Colonic mucosa (tissue), 4 donors: ENCODE measurements around the gene FILIP1L. TPM values are rescaled to one million over a fixed set of nuclear protein-coding genes. Genes with fewer than 3 reads are reported as not detected.

Source experiments
- DNase-seq: peaks from one replicate; pipeline ENCODE4 v3.0.0-alpha.2; 2020
- H3K27ac ChIP-seq: fragments of 200-600 bp; one replicate; pipeline ENCODE4 v1.8.0; 2021
- H3K27me3 ChIP-seq: fragments of 200-600 bp; one replicate; pipeline ENCODE4 v1.8.0; 2021
- H3K36me3 ChIP-seq: fragments of 200-600 bp; one replicate; pipeline ENCODE4 v1.8.0; 2021
- H3K4me1 ChIP-seq: fragments of 200-600 bp; one replicate; pipeline ENCODE4 v1.8.0; 2021; ENCODE audit warnings: mild to moderate bottlenecking
- H3K4me3 ChIP-seq: fragments of 200-600 bp; one replicate; pipeline ENCODE4 v1.8.0; 2021
- H3K9ac ChIP-seq, 2 donors: one replicate each; pipeline ENCODE4 v1.7.0; 2013; ENCODE audit warnings: control low read depth in 2 of 2, low read depth in 2 of 2, low read length in 2 of 2
- H3K9me3 ChIP-seq: fragments of 200-600 bp; one replicate; pipeline ENCODE4 v1.8.0; 2021
- intact Hi-C: fragments of 100-400 bp; cut with DNase I; formaldehyde crosslinking; loops from one replicate; pipeline ENCODE4 v1.14.1; 2022
- total RNA-seq, 2 donors: library from RNA; stranded (reverse); fragmentation: NEBNext Ultra II Directional in 1 of 2; extraction: Animal tissue kit (Norgen Biotek cat#: 25700) in 1 of 2; gene quantifications; one replicate each; pipeline ENCODE4 v1.2.1, GENCODE V29; 2021
- TF ChIP-seq, protein P1 (sequence below): fragments of 200-600 bp; IDR thresholded peaks from one replicate; pipeline ENCODE4 v1.8.0; 2022; ENCODE audit warnings: antibody characterized with exemption, mild to moderate bottlenecking
- donor health status: healthy.
- donor health status: DM: no; HTN: no; CAD: no.
- donor health status: DM: no; HTN: no; CAD: no.

FILIP1L gene
- total RNA-seq, 2 donors from 2014 or later, result 3.7 to 29.0 TPM

DNA sequence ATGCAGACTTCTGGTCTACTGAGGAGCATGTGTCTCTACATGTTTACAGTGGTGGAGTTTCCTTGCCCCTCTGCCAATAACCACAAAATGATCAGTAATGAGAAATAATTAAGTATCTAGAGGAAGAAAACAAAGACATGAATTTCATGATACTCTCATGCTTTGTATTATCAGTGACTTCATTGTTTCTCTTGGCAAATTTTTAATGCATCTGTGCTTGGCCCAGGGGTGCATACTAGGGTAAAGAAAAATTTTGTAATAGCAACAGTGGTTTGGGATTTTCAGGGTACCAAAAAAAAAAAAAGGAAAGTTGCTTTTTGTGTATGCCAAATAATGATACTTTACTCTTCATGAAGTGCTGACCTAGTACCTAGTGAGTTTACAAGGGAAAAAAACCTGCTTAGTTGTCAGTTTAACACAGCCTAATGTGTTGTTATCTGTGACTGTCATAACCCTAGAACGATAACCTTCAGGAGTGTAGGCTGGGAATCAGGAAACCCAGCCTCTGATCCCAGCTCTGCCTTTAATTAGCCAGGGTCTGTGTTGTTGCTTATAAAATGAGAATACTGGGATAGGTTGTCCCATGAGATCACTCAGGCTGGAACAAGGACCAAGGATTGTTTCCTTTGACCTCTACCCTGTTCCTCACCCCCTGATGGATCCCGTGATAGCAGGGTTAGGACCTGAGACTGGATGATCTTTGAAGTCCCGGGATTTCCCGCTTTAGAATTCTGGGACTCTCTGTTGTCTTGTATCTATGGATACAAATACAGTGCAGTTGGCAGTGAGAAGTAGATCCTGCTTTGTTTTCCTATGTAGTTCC, 179.1 kb downstream of the FILIP1L start:
- TF ChIP-seq, protein P1, sequence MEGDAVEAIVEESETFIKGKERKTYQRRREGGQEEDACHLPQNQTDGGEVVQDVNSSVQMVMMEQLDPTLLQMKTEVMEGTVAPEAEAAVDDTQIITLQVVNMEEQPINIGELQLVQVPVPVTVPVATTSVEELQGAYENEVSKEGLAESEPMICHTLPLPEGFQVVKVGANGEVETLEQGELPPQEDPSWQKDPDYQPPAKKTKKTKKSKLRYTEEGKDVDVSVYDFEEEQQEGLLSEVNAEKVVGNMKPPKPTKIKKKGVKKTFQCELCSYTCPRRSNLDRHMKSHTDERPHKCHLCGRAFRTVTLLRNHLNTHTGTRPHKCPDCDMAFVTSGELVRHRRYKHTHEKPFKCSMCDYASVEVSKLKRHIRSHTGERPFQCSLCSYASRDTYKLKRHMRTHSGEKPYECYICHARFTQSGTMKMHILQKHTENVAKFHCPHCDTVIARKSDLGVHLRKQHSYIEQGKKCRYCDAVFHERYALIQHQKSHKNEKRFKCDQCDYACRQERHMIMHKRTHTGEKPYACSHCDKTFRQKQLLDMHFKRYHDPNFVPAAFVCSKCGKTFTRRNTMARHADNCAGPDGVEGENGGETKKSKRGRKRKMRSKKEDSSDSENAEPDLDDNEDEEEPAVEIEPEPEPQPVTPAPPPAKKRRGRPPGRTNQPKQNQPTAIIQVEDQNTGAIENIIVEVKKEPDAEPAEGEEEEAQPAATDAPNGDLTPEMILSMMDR, result no peak
- intact Hi-C loops, result no loop called here
- H3K27me3 ChIP-seq, result no peaks in the 10 kb centered on the region
- no peaks in the 10 kb centered on the region for H3K4me1 ChIP-seq
- no peak overlapping the region for H3K27ac ChIP-seq
- H3K36me3 ChIP-seq, result no peaks in the 10 kb centered on the region
- H3K4me3 ChIP-seq, result no peak overlapping the region
- no peak overlapping the region for H3K9ac ChIP-seq
- no peaks in the 10 kb centered on the region for H3K9me3 ChIP-seq
- no peak for DNase-seq

DNA sequence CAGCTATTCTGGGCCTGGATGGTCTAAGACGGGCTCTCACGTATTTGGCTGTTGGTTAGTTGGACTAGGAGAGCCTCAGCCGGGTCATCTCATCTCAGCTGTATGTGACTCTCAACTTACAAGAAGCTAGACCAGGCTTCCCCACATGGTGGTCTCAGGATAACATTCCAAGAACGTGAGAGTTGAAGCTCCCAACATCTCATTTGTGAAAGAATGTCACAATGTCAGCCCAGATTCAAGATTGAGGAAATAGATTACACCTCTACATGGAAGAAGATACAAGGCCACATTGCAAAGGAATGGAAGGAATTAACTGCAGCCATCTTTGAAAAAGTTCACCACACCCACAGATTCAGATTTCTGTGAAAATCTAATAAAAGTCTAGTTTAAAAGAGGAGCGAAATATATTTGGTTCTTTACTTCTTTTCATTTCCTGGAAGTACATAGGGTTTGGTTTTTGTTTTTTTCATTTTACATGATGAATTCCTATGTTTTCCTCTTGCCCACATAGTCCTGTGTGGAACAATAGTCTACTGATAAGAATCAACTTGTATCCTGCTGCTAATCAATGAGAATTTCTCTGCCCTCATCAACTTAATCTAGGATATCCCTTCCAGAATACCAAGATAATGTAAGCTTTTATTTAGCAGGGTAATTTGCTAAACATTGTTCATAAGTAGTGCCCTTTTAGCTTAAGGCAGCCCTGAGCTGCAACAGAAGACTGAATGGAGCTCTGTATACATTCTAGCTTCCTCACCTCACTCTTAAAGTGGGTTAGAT, 180.1 kb downstream of the FILIP1L start:
- TF ChIP-seq, protein P1, result no peak

DNA sequence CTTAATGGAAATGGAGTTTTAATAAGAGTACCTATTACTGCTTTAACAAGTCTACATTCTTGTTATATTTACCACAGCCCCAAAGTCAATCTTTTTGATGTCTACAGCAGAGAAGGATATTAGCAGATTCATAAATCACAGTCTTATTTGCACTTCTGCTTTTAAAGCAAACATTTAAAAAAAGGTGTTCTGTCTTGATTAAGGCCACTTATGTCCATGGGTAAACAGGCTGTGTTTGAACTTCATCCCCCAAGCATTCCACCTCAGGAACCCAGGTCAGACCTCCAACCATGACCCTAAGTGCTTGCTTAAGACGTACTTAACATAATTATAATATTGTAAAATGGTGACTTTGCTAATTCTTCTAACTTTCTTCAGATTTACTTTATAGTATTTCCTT, 183.2 kb downstream of the FILIP1L start:
- Histone ChIP-seq H3K27ac (no peak overlapping the region), H3K4me1 (peaks cover under 1% of the 10 kb centered on the region), H3K27me3 (no peaks in the 10 kb centered on the region), H3K9ac (no peak overlapping the region), H3K9me3 (no peaks in the 10 kb centered on the region), H3K36me3 (no peaks in the 10 kb centered on the region), H3K4me3 (no peak overlapping the region)
- intact Hi-C loops, result no loop called here
- TF ChIP-seq, protein P1, result no peak
- DNase-seq, result no peak

More for the DNA sequence above, 180.1 kb downstream of the FILIP1L start:
- Histone ChIP-seq H3K9ac (no peak overlapping the region), H3K9me3 (no peaks in the 10 kb centered on the region), H3K36me3 (no peaks in the 10 kb centered on the region), H3K27me3 (no peaks in the 10 kb centered on the region), H3K4me3 (no peak overlapping the region), H3K4me1 (no peaks in the 10 kb centered on the region), H3K27ac (no peak overlapping the region)
- DNase-seq, result no peak
- intact Hi-C loops, result no loop called here

DNA sequence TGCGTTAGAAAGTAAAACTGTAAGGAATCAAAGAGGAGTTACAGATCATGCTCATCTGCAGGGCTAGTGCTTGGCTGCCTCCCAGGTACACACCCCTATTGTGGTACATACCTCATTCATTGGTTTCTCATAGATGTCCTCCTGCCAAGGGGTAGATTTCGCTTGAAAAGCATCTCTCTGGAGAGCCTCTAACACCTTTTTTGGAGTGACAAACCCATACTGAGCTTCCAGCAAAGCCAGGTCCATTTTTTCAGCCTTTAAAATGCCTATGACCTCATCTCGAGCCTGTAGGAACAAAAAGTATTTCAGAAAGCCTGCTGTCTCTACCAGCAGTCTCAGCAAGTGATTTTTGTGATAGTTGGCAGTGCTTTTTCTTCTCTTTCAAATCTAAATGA, 184.6 kb downstream of the FILIP1L start:
- TF ChIP-seq, protein P1, result no peak
- DNase-seq, result no peak
- Histone ChIP-seq H3K4me1 (peaks cover 6% of the 10 kb centered on the region), H3K9me3 (no peaks in the 10 kb centered on the region), H3K9ac (no peak overlapping the region), H3K4me3 (no peak overlapping the region), H3K36me3 (no peaks in the 10 kb centered on the region), H3K27ac (peak overlapping the region; percentile 21), H3K27me3 (no peaks in the 10 kb centered on the region)
- intact Hi-C loops, result no loop called here

DNA sequence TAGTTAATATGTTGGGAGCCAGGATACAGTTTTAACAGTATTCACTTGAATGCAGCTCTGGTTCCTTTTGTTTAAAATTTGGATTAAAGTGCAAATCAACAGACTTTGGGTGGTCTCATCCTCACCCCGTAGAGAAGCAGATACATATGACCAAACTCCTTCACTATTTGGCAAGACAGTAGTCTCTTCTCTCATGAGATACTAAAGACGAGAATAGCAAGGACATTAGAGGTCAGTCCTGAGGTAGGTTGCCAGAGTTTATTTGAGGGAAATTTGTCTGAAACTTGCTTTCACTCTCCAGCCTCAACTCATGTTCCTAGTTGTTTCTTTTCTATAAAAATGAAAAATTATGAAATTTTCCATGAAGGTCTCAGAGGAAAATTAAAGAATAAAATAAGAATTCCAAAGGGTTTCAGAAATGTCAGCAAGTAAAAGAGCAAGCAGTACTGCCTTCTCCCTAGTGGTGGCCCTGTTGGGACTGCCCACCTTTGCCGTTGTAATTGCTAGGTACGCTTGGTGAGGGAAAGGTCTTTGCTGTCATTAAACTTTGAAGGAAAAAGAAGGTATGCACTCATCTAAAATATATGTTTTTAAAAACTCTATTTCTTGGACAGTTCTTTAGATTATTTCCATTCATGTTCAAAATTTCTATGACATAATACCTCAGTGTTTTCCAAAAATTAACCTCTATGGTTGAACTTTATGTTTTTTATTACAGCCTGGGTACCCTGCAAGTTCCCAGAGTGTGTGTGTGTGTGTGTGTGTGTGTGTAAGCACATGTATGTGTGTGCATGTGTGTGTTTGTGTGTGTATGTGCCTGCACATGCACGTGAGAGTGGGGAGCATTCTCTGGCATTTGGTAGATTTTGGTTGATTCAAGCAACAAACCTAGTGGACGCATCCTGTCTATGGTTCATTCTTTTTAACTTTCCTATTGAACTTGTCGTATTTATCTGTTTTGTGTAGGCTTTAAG, 185.2 kb downstream of the FILIP1L start:
- no peak overlapping the region for H3K4me3 ChIP-seq
- no peak for DNase-seq
- no peaks in the 10 kb centered on the region for H3K9me3 ChIP-seq
- TF ChIP-seq, protein P1, result no peak
- H3K9ac ChIP-seq, result no peak overlapping the region
- H3K36me3 ChIP-seq, result no peaks in the 10 kb centered on the region
- intact Hi-C loops, result no loop called here
- no peaks in the 10 kb centered on the region for H3K27me3 ChIP-seq
- H3K4me1 ChIP-seq, result peaks cover 6% of the 10 kb centered on the region
- peak overlapping the region; percentile 21 for H3K27ac ChIP-seq
